Mesodermal cell (in vitro differentiated cells): ENCODE measurements around the gene RXRB.

Experiments
- H3K27ac ChIP-seq: 2 replicates; pipeline ENCODE4 v1.7.0; 2013; ENCODE audit warnings: mild to moderate bottlenecking, low read depth, low read length, moderate library complexity; ENCODE audit not compliant: severe bottlenecking
- H3K36me3 ChIP-seq: 2 replicates; pipeline ENCODE4 v1.7.1; 2013; ENCODE audit warnings: mild to moderate bottlenecking, low read length, moderate library complexity; ENCODE audit not compliant: control insufficient read depth, insufficient read depth
- H3K4me1 ChIP-seq: one replicate; pipeline ENCODE4 v1.7.1; 2013; ENCODE audit warnings: mild to moderate bottlenecking, low read length; ENCODE audit not compliant: insufficient read depth, control insufficient read depth, poor library complexity, severe bottlenecking
- H3K4me3 ChIP-seq: 2 replicates; pipeline ENCODE4 v1.7.0; 2013; ENCODE audit warnings: low read length, control low read depth, mild to moderate bottlenecking; ENCODE audit not compliant: insufficient read depth, poor library complexity, severe bottlenecking; ENCODE audit errors: extremely low read depth
- H3K9me3 ChIP-seq: 2 replicates; pipeline ENCODE4 v1.7.1; 2013; ENCODE audit warnings: mild to moderate bottlenecking, low read length, moderate library complexity; ENCODE audit not compliant: control insufficient read depth
- WGBS, 2 experiments: methylation state at CpG; one replicate each; pipeline ENCODE4 v1.1.5; 2013; ENCODE audit warnings: missing lambda C conversion rate in 2 of 2; ENCODE audit not compliant: insufficient coverage in 2 of 2; 5-methylcytosine and 5-hydroxymethylcytosine counted together

RXRB gene

DNA sequence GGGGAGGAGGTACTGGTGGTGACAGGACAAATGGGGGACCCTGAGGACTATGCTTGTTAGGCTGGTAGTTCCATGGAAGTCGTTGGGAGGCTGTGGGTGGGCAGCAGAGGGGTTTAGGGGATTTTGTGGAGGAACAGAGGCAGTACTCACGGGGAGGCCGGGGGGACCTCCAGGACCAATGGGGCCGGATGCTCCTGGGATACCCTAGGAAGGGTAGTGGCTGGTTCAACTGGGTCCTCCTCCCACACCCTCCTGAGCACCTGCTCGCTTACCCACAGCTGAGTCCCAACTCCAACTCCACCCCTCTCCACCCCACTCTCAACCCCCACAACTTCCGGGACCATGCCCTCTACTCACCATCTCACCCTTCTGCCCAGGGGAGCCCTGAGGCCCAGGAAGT lies 34.1 kb downstream of the RXRB start:
- no peaks in the 10 kb centered on the region for H3K9me3 ChIP-seq
- H3K36me3 ChIP-seq: no peaks in the 10 kb centered on the region
- H3K4me3 ChIP-seq: no peak overlapping the region
- H3K4me1 ChIP-seq: no peaks in the 10 kb centered on the region
- H3K27ac ChIP-seq: no peak overlapping the region
- WGBS, 2 experiments: 81 to 100% methylated on average over 1 to 5 of the region's 6 CpGs

DNA sequence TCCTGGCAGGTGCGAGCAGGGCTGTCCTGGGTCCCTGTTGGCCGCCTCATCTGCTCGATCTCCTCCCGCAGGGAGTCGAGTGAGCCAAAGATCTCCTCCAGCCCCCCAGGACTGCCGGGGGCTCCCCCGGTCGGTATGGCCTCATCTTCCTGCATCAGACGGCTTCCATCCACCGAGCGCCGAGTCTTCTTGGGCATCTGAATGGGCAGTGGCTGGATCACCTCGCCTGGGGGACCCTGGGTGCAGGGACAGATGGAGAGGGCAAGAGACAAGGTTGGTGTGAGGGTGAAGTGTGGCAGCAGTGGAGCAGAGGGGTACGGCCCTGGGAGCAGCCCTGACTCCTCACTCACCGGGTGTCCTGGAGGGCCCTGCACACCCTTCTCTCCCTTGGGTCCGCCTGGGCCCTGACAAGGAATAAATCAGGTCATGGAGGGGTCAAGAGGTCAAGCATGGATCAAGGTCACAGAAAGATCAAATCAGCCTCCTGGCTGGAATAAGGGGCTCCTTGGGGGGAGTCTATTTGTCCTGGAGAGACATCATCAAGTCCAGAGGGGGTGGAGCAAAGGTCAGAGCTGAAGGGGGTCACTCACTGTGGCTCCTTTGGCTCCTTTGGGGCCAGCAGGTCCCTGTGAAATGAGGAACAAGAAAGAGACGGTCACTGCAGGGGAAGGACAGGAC lies 34.7 kb downstream of the RXRB start:
- no peaks in the 10 kb centered on the region for H3K36me3 ChIP-seq
- H3K27ac ChIP-seq: no peak overlapping the region
- H3K4me3 ChIP-seq: no peak overlapping the region
- no peaks in the 10 kb centered on the region for H3K4me1 ChIP-seq
- H3K9me3 ChIP-seq: no peaks in the 10 kb centered on the region
- WGBS, 2 experiments: 88 to 90% methylated on average over 8 to 17 of the region's 17 CpGs

DNA sequence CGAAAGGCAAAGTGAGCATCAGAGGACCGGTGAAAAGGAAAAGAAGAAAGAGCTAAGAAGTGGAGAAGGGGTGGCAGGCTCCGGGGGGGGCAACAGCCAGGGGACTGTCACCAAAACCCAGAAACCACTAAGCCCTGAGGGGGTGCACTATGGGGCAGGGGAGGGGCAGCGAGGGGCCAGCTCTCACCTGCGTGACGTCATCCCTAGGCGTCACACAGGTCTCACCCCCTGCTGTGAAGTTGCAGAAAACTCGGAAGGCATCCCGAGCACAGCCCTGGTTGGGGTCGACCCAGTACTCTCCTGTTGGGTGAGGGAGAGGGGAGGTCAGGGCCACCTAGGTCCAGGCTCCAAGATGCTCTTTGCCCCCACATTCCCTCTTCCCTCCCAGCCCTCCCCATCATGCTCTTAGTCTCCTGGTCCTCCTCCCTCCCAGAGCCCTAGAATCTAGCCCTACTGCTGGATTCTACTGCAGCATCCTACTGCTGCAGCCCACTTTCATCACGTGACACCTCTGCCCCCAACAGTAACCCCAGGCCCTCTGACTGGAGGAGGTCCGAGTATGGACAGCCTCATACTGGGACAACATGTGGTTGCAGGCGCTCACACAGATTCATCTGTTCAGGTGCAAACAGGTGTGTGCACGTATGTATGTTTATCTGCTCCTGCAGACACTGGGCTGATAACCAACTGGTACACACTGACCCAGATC lies 35.6 kb downstream of the RXRB start:
- H3K36me3 ChIP-seq: no peaks in the 10 kb centered on the region
- no peaks in the 10 kb centered on the region for H3K4me1 ChIP-seq
- no peaks in the 10 kb centered on the region for H3K9me3 ChIP-seq
- 66 to 70% methylated on average over 10 to 14 of the region's 14 CpGs for WGBS, 2 experiments
- no peak overlapping the region for H3K4me3 ChIP-seq
- no peak overlapping the region for H3K27ac ChIP-seq

DNA sequence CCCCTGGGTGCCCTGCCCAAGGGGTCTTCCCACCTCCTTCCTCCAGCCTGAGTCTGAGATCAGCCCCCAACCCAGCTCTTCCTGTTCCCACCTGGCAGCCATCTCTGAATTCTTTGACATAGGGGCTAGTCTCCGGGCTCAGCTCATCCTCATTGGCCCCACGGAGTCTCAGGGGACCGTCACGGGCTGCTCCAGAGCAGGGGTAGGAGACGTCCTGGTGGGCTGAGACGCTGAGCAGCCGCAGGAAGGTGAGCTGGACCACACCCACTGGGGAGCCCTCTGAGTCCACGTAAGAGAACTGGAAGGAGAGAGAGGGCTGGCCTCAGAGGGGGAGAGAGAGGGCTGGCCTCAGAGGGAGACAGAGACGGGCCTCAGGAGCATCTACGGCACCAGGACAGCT lies 36.3 kb downstream of the RXRB start:
- Histone ChIP-seq H3K4me3 (no peak overlapping the region), H3K4me1 (no peaks in the 10 kb centered on the region), H3K36me3 (no peaks in the 10 kb centered on the region), H3K9me3 (no peaks in the 10 kb centered on the region), H3K27ac (no peak overlapping the region)
- 61 to 64% methylated on average over 10 of the region's 10 CpGs for WGBS, 2 experiments

DNA sequence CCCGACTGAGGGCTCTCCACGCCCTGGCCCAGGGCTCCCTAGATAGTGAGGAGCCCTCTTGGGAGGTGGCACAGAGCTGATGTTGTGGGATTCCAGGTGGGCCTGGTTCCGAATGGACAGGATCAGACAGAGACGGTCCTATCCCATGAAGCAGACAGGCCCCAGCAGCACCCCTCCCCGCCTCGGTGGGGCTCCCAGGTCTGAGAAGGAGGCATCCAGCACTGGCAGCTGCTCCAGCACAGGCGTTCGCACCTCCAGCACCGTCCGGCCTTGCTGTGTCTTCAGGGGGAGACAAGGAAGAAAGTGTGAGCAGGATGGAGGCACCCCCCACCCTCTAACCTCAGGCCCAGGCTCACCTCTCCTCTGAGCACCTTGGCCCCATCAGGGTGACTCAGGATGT lies 36.9 kb downstream of the RXRB start:
- Histone ChIP-seq H3K9me3 (no peaks in the 10 kb centered on the region), H3K4me3 (no peak overlapping the region), H3K4me1 (no peaks in the 10 kb centered on the region), H3K36me3 (no peaks in the 10 kb centered on the region), H3K27ac (no peak overlapping the region)
- 81 to 95% methylated on average over 5 to 6 of the region's 10 CpGs for WGBS, 2 experiments

DNA sequence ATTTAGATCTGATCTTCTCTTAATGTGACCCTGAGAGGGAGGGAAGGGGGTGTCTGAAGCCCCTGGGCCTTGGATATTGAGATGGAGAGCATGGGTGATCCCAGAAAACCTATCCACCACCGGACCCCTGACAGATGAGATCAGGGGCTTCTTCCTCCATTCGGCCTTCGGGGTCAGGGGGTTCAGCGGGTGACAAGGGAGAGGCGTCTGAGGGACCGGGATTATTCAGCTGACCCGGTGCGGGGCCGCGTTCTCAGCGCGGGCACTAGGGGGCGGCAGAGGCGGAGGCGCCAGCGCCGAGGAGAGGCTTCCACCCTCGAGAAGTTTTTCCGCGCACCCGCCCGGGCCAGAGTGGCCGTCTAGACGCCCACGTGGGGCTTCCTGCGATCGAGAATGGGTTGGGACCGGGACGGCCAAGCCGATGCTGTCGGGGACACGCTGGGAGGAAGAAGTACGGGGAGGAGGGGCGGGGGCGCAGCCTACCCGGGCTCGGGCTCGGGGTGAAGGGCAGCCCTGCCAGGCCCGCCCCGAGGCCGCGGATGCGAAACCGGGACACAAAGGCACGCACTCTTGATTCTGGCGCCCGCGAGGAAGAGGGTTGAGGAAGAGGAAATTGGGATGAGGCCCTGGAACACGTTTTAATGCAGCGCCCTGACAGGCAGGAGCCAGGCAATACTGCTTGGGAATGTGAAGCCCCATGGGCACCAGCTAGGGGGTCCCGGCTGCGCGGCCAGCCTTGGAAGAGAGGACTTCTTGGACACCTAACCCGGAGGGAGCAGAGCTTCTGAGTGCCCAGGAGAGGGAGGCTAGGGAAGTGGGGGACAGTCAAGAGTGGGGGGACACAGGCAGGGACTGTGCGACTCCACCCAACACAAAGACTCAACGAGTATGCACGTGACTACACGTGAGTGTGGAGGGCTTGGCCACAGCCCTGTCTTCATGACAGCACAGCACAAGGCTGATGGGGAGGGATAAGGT lies 38.8 kb downstream of the RXRB start:
- H3K36me3 ChIP-seq: no peaks in the 10 kb centered on the region
- no peak overlapping the region for H3K27ac ChIP-seq
- H3K4me1 ChIP-seq: no peaks in the 10 kb centered on the region
- 13% methylated on average over 44 to 48 of the region's 58 CpGs for WGBS, 2 experiments
- no peaks in the 10 kb centered on the region for H3K9me3 ChIP-seq
- peak overlapping the region; percentile 36 for H3K4me3 ChIP-seq

DNA sequence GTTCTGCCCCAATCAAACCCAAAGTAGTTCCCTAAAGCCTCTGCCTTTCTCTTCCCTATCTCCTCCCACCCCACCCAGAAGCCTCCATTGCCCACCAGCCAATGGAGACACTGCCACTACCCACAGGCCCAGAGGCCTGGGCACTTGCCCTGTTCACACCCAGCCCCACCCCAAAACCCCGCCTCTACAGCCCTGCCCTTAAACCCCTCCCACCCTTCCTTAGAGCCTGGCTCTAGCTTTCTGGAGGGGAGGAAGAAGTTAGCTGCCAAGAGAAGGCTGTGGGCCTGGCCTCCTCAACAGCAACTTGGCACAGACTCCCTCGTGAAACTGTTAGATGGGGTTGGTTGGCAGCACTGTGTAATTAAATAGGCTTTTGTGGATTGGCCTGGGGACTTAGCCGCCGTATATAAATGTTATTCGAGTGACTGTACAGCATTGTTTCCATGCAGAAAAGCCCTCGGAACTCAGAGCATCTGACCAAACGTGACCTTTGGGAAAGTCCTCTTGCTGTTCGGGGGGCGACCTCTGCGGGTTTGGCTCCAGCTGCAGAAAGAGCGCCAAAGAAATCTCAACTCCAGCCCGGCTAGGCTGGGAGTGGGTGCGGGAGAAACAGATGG lies 39.6 kb downstream of the RXRB start:
- Histone ChIP-seq H3K9me3 (no peaks in the 10 kb centered on the region), H3K4me3 (no peak overlapping the region), H3K27ac (no peak overlapping the region), H3K4me1 (no peaks in the 10 kb centered on the region), H3K36me3 (no peaks in the 10 kb centered on the region)
- WGBS, 2 experiments: 77 to 83% methylated on average over 11 to 12 of the region's 13 CpGs

DNA sequence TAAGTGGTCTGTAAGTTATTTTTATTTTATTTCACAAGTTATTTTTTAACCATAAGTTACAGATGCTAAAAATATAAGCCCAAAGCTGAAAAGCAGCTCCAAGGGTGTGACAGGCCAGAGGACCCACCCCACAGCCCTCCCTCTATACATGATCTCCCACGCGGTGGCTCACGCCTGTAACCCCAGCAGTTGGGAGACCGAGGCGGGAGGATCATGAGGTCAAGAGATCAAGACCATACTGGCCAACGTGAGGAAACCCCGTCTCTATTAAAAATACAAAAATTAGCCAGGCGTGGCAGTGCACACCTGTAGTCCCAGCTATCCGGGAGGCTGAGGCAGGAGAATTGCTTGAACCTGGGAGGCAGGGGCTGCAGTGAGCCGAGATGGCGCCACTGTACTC lies 40.4 kb downstream of the RXRB start:
- H3K36me3 ChIP-seq: no peaks in the 10 kb centered on the region
- H3K9me3 ChIP-seq: no peaks in the 10 kb centered on the region
- H3K4me3 ChIP-seq: no peak overlapping the region
- no peak overlapping the region for H3K27ac ChIP-seq
- WGBS, 2 experiments: 91 to 92% methylated on average over 7 to 11 of the region's 11 CpGs
- H3K4me1 ChIP-seq: no peaks in the 10 kb centered on the region

DNA sequence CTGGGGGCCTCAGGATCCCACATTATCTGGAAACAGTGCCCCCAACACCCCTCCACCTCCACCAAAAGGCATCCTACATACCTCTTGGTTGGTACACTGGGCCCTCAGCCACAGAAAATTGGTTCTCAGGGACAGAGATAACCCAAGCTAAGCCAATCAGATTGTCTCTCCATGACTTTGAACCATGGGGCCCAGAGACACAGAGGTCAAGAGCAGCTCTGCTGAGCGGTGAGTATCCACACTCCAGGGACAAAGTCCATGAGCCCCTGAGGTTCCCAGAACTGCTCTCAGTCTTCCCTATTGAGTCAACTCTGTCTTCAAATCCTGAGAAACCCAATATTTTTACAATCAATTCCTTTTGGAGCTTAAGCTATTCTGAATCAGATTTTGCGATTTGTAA lies 43.5 kb downstream of the RXRB start:
- 75 to 80% methylated on average over 1 of the region's 2 CpGs for WGBS, 2 experiments
- Histone ChIP-seq H3K9me3 (no peaks in the 10 kb centered on the region), H3K36me3 (no peaks in the 10 kb centered on the region), H3K27ac (no peak overlapping the region), H3K4me3 (no peak overlapping the region), H3K4me1 (no peaks in the 10 kb centered on the region)

DNA sequence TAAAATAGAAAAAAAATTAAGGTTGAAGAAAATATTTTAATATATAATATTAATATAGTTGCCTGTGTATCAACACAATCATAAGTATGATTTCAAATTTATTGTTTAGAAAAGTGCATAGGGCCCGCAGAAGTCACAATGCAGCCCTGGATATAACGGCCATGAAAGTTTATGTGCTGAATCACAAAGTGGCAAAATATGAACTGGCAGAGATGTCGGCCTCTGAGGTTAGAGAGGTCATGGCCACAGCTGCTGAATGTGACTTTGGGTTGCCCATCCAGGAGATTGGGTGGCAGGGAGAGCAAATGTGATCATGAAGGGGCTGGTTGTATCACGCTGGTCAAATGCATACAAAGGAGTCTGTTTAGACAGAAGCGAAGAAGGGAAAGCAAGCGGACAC lies 43.9 kb downstream of the RXRB start:
- H3K4me3 ChIP-seq: no peak overlapping the region
- no peak overlapping the region for H3K27ac ChIP-seq
- H3K4me1 ChIP-seq: no peaks in the 10 kb centered on the region
- WGBS, 2 experiments: 91 to 92% methylated on average over 6 of the region's 6 CpGs
- no peaks in the 10 kb centered on the region for H3K9me3 ChIP-seq
- no peaks in the 10 kb centered on the region for H3K36me3 ChIP-seq
